Activated CD8-positive, alpha-beta T cell treated with anti-CD3 and anti-CD28 coated beads for 36 hours (primary cell): ENCODE results near the gene PCNX3. TPM values are rescaled to one million over a fixed set of nuclear protein-coding genes. Genes with fewer than 3 reads are reported as not detected.

ENCODE experiments used
- ATAC-seq: fragments of 200-7000 bp; cut with Tn5 transposase; one replicate; pipeline ENCODE4 v1.10.0; 2021; ENCODE audit warnings: mild to moderate bottlenecking, moderate library complexity
- CTCF ChIA-PET: fragments of 350-600 bp; sonication (Branson Sonifier 250); formaldehyde crosslinking; loops from one replicate; lab custom pipeline; 2021; ENCODE audit warnings: antibody characterized with exemption; lab: Charles Lee
- POLR2A ChIA-PET: fragments of 350-600 bp; sonication (Branson Sonifier 250); formaldehyde crosslinking; loops from one replicate; lab custom pipeline; 2021; ENCODE audit warnings: antibody characterized with exemption; lab: Charles Lee
- DNase-seq: peaks from one replicate; pipeline ENCODE4 v3.0.0-alpha.2; 2020
- H3K27ac Mint-ChIP-seq: one replicate; pipeline ENCODE4 v1.8.0; 2021; ENCODE audit warnings: mild to moderate bottlenecking, mixed read lengths
- H3K27me3 Mint-ChIP-seq: one replicate; pipeline ENCODE4 v1.8.0; 2021; ENCODE audit warnings: mixed read lengths
- H3K36me3 Mint-ChIP-seq: one replicate; pipeline ENCODE4 v1.8.0; 2021; ENCODE audit warnings: low read depth, mixed read lengths
- H3K4me1 Mint-ChIP-seq: one replicate; pipeline ENCODE4 v1.8.0; 2021; ENCODE audit warnings: low read depth, mixed read lengths
- H3K4me3 Mint-ChIP-seq: one replicate; pipeline ENCODE4 v1.8.0; 2021; ENCODE audit warnings: mild to moderate bottlenecking, moderate library complexity, mixed read lengths
- H3K9me3 Mint-ChIP-seq: one replicate; pipeline ENCODE4 v1.8.0; 2021; ENCODE audit warnings: mixed read lengths
- CTCF ChIP-seq: fragments of 200-600 bp; IDR thresholded peaks from one replicate; pipeline ENCODE4 v1.8.0; 2022; ENCODE audit warnings: antibody characterized with exemption, mild to moderate bottlenecking
- intact Hi-C: fragments of 100-400 bp; cut with micrococcal nuclease; formaldehyde crosslinking; loops from one replicate; pipeline ENCODE4 v1.10.0; 2022
- total RNA-seq, 2 experiments: library from RNA; stranded (reverse); gene quantifications; one replicate each; pipeline ENCODE4 v1.2.3, GENCODE V29; 2021

PCNX3 gene
- total RNA-seq, 2 experiments from 2014 or later: 34.3 to 34.4 TPM

DNA sequence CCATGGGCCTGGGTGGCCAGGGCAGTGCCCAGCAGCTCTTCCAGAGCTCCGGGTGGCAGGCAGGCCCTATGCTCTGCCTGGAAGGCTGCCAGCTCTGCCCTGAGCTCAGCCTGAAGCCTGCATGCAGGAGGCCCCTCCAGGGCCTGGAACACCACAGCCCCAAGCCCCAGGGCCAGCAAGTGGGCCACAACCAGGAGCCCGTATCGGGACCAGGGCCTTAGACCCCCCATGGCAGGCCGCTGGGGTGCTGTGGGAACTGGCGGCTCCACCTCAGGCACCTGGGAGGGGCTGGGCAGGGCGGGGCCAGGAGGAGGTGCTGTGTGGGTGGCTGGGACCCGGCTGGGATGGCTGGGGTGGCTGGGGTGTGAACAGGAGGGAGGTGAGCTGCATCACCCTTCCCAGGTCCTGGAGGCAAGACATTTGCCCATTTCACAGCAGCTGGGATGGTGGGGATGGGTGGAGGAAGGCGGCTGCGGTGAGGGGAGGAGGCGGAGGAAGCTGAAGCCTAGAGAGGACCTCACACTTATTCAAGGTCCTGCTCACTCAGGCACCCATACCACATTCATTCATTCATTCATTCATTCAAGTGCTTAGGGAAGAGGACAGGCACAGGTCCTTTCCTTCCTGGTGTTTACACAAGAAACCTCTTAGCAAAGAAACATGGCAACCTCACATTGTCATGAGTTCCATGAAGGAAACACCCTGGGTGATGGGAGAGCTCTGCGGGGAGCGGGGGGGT lies 19.9 kb upstream of the PCNX3 start, which contains the start of gene KCNK7:
TSS of gene KCNK7 (minus strand) at position 258 of the 739 bp plus-strand sequence. CDS start at position 230, 28 bp downstream.
- Mint-ChIP-seq H3K36me3 (peaks cover 5% of the 10 kb centered on the region), H3K27me3 (no peaks in the 10 kb centered on the region), H3K27ac (peak within 1 kb of the TSS; percentile 25), H3K4me3 (no peak within 1 kb of the TSS), H3K4me1 (peaks cover 12% of the 10 kb centered on the region), H3K9me3 (no peaks in the 10 kb centered on the region)
- peak; percentile 26 for ATAC-seq
- TF ChIP-seq CTCF: no peak
- no peak for DNase-seq
- ChIA-PET CTCF (interaction anchor here (1.6 to 5.3 kb wide), 5 partner anchors 10 to 56 kb away, joined by 5 to 47 read pairs (median 12); partner anchors contain the start of gene MAP3K11), POLR2A (interaction anchor here (0.6 to 5.7 kb wide), 9 partner anchors 9 to 464 kb away, joined by 3 to 39 read pairs (median 4); partner anchors contain the start of genes EHBP1L1, MAP3K11 and PCNX3)
- intact Hi-C loops: loop anchor here (2.0 kb wide), 1 partner anchor 13 kb away; no protein-coding TSS in a partner anchor

DNA sequence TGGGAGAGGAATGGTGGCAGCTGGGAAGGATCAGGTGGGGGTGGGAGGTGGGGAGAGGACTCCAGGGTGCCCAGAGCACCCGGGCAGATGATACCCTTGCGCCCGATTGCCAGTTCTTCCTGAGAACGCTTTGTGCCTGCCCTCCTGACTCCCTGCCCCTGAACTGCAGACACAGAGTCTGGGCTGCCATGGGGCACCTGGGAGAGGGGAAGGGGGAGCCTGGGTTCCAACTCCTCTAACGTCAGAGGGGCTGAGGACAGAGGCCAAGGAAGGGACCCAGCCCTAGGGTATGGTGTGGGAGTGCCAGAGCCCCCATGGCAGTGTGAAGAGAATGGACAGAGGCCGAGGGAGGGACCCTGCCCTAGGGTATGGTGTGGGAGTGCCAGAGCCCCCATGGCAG lies 19.1 kb upstream of the PCNX3 start:
- Mint-ChIP-seq H3K36me3 (peaks cover 5% of the 10 kb centered on the region), H3K9me3 (no peaks in the 10 kb centered on the region), H3K27me3 (no peaks in the 10 kb centered on the region), H3K4me1 (peaks cover 12% of the 10 kb centered on the region), H3K4me3 (no peak overlapping the region), H3K27ac (no peak overlapping the region)
- POLR2A ChIA-PET: interaction anchor here (0.6 to 5.7 kb wide), 5 partner anchors 9 to 463 kb away, joined by 3 to 39 read pairs (median 8); partner anchors contain the start of genes EHBP1L1 and MAP3K11
- no peak for TF ChIP-seq CTCF
- DNase-seq (no peak), ATAC-seq (no peak)
- intact Hi-C loops: no loop called here
- CTCF ChIA-PET: interaction anchor here (1.6 to 5.3 kb wide), 4 partner anchors 9 to 56 kb away, joined by 5 to 47 read pairs (median 6); partner anchors contain the start of gene MAP3K11

DNA sequence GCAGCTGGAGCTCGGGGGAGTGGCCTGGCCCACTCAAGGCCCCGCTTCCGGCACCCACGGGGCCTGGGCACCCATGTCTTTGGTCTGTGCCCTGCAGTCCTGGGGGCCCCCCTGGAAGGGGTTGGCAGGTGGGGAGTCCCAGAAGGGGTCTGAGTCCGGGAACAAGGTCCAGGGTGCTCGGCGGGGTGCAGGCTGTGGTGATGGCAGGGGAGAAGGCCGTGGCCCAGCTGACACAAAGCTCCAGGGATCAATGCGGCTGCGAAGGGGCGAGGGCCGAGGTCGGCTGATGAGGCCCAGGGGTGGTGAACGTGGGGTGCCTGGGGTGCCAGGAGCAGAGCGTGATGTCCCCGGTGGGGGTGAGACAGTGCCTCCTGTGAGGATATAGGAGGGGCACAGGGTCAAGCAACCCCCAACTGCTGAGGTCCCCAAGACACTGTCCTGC lies 17.3 kb upstream of the PCNX3 start:
- H3K36me3 Mint-ChIP-seq: peaks cover 4% of the 10 kb centered on the region
- CTCF ChIA-PET: interaction anchor here (1.3 to 1.7 kb wide), 3 partner anchors 10 to 268 kb away, joined by 3 to 5 read pairs (median 4); partner anchors contain the start of gene FAM89B
- POLR2A ChIA-PET: interaction anchor here (1.5 kb wide), 1 partner anchor 11 kb away, joined by 4 read pairs; no protein-coding TSS in a partner anchor
- H3K4me3 Mint-ChIP-seq: no peak overlapping the region
- H3K27me3 Mint-ChIP-seq: no peaks in the 10 kb centered on the region
- DNase-seq: no peak
- intact Hi-C loops: no loop called here
- no peak for ATAC-seq
- peaks cover 12% of the 10 kb centered on the region for H3K4me1 Mint-ChIP-seq
- no peaks in the 10 kb centered on the region for H3K9me3 Mint-ChIP-seq
- no peak for TF ChIP-seq CTCF
- H3K27ac Mint-ChIP-seq: no peak overlapping the region

DNA sequence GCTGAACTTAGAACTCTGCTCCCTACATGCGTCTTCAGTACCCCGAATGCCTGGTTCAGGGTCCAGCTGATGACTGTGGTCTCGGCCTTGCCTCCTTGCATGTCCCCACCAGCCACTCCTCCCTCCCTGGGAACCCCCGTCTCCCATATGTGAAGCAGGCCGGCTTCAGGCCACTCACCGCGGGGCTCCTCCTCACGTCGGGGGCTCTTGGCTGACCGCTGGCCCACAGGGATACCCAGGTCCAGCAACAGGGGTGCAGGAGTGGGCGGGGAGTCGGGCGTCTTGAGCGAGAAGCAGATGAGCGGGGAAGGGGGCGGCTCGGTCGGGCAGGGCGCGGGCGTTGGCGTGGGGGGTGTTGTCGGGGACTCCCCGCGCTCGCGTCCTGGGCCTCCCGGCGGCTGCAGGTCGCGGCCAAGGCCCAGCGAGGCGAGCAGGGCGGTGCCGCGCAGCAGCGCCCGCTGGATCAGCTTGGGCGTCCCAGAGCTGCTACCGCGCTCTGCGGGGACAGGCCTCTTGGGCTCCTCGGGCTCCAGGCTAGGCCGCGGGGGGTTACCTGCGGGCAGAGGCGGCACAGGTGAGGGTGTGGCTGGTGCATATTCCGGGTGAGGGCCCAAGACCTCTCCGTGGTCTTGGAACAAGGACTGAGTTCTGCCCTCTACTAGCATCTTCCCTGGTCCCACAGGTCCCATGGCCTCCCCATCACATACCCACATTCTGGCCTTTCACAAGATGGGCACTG lies 16.2 kb upstream of the PCNX3 start:
- POLR2A ChIA-PET: interaction anchor here (0.6 to 1.5 kb wide), 3 partner anchors 10 to 61 kb away, joined by 3 to 4 read pairs (median 3); partner anchors contain the start of gene FAM89B
- CTCF ChIA-PET: no interaction called here
- ATAC-seq (no peak), DNase-seq (no peak)
- H3K4me1 Mint-ChIP-seq: peaks cover 12% of the 10 kb centered on the region
- H3K36me3 Mint-ChIP-seq: peaks cover 5% of the 10 kb centered on the region
- H3K27ac Mint-ChIP-seq: no peak overlapping the region
- H3K27me3 Mint-ChIP-seq: no peaks in the 10 kb centered on the region
- TF ChIP-seq CTCF: no peak
- no peak overlapping the region for H3K4me3 Mint-ChIP-seq
- no peaks in the 10 kb centered on the region for H3K9me3 Mint-ChIP-seq
- intact Hi-C loops: no loop called here
